ENCODE measurements around the gene FNIP2. TPM values are rescaled to one million over a fixed set of nuclear protein-coding genes. Genes with fewer than 3 reads are reported as not detected.

FNIP2 gene
- total RNA-seq, 1 experiment from 2014 or later = 35.3 TPM

- no peak for DNase-seq
- no peaks in the 10 kb centered on the region for H3K27me3 Mint-ChIP-seq (ENCODE audit: unreplicated experiment)
- no peak overlapping the region for H3K4me3 Mint-ChIP-seq (ENCODE audit: low read depth, unreplicated experiment)
- H3K27ac Mint-ChIP-seq (ENCODE audit: unreplicated experiment) = peak overlapping the region; percentile 70
- no peaks in the 10 kb centered on the region for H3K9me3 Mint-ChIP-seq (ENCODE audit: low read depth, unreplicated experiment)
- BruUV-seq (replicated peaks) = no TSS peak
- peaks cover 55% of the 10 kb centered on the region for H3K4me1 Mint-ChIP-seq (ENCODE audit: low read depth, unreplicated experiment)
- CTCF ChIA-PET = interaction anchor here (0.6 to 0.7 kb wide), 2 partner anchors 16 to 194 kb away, joined by 3 read pairs; no protein-coding TSS in a partner anchor
- TF ChIP-seq CTCF (IDR thresholded peaks at IDR 0.05; ENCODE audit: unreplicated experiment) = no peak
- intact Hi-C loops (cut with micrococcal nuclease; ENCODE audit: unreplicated experiment) = no loop called here
- H3K36me3 Mint-ChIP-seq (ENCODE audit: insufficient read depth, unreplicated experiment) = no peaks in the 10 kb centered on the region
Observed at GRCh38 chr4:158785718-158786117, 16.9 kb downstream of the FNIP2 start.

GRCh38 chr4:158786121-158786601 is 17.3 kb downstream of the FNIP2 start:
- CTCF ChIA-PET = interaction anchor here (0.6 to 0.7 kb wide), 2 partner anchors 16 to 193 kb away, joined by 3 read pairs; no protein-coding TSS in a partner anchor
- BruUV-seq (replicated peaks) = no TSS peak
- intact Hi-C loops (cut with micrococcal nuclease; ENCODE audit: unreplicated experiment) = no loop called here
- Mint-ChIP-seq H3K4me1 (ENCODE audit: low read depth, unreplicated experiment) (peaks cover 55% of the 10 kb centered on the region), H3K36me3 (ENCODE audit: insufficient read depth, unreplicated experiment) (no peaks in the 10 kb centered on the region), H3K9me3 (ENCODE audit: low read depth, unreplicated experiment) (no peaks in the 10 kb centered on the region), H3K27me3 (ENCODE audit: unreplicated experiment) (no peaks in the 10 kb centered on the region), H3K27ac (ENCODE audit: unreplicated experiment) (peak overlapping the region; percentile 70), H3K4me3 (ENCODE audit: low read depth, unreplicated experiment) (no peak overlapping the region)
- no peak for DNase-seq
- no peak for TF ChIP-seq CTCF (IDR thresholded peaks at IDR 0.05; ENCODE audit: unreplicated experiment)

- Mint-ChIP-seq H3K27ac (ENCODE audit: unreplicated experiment) (no peak overlapping the region), H3K36me3 (ENCODE audit: insufficient read depth, unreplicated experiment) (no peaks in the 10 kb centered on the region), H3K4me3 (ENCODE audit: low read depth, unreplicated experiment) (no peak overlapping the region), H3K27me3 (ENCODE audit: unreplicated experiment) (no peaks in the 10 kb centered on the region), H3K4me1 (ENCODE audit: low read depth, unreplicated experiment) (peaks cover 52% of the 10 kb centered on the region), H3K9me3 (ENCODE audit: low read depth, unreplicated experiment) (no peaks in the 10 kb centered on the region)
- CTCF ChIA-PET = no interaction called here
- TF ChIP-seq CTCF (IDR thresholded peaks at IDR 0.05; ENCODE audit: unreplicated experiment) = no peak
- intact Hi-C loops (cut with micrococcal nuclease; ENCODE audit: unreplicated experiment) = no loop called here
- DNase-seq = no peak
- BruUV-seq (replicated peaks) = no TSS peak
Observed at GRCh38 chr4:158786955-158787354, 18.1 kb downstream of the FNIP2 start.

GRCh38 chr4:158787709-158788475 is 19.1 kb downstream of the FNIP2 start:
- no TSS peak for BruUV-seq (replicated peaks)

More at GRCh38 chr4:158787709-158788475, 19.1 kb downstream of the FNIP2 start:
- intact Hi-C loops (cut with micrococcal nuclease; ENCODE audit: unreplicated experiment) = no loop called here
- CTCF ChIA-PET = no interaction called here
- no peak for TF ChIP-seq CTCF (IDR thresholded peaks at IDR 0.05; ENCODE audit: unreplicated experiment)
- no peak for DNase-seq
- no peak overlapping the region for H3K27ac Mint-ChIP-seq (ENCODE audit: unreplicated experiment)
- H3K9me3 Mint-ChIP-seq (ENCODE audit: low read depth, unreplicated experiment) = no peaks in the 10 kb centered on the region
- H3K4me3 Mint-ChIP-seq (ENCODE audit: low read depth, unreplicated experiment) = no peak overlapping the region
- H3K36me3 Mint-ChIP-seq (ENCODE audit: insufficient read depth, unreplicated experiment) = no peaks in the 10 kb centered on the region
- H3K27me3 Mint-ChIP-seq (ENCODE audit: unreplicated experiment) = no peaks in the 10 kb centered on the region
- H3K4me1 Mint-ChIP-seq (ENCODE audit: low read depth, unreplicated experiment) = peaks cover 49% of the 10 kb centered on the region

Measured in Calu3 (cell line).